HepG2 (cell line): Measurements from ENCODE around the gene BROX.

ENCODE experiments used
- CREBL2 ChIP-seq: sonication (generic); formaldehyde crosslinking; IDR thresholded peaks from 2 replicates; pipeline ENCODE4 v1.8.1; 2023; ENCODE audit warnings: missing genetic modification reagents, mild to moderate bottlenecking, borderline replicate concordance
- CTCF ChIP-seq: sonication (generic); formaldehyde crosslinking; IDR thresholded peaks from 2 replicates; pipeline ENCODE4 v1.5.0; 2020; ENCODE audit warnings: mild to moderate bottlenecking, missing genetic modification reagents, moderate library complexity
- EZH2 ChIP-seq: conservative IDR thresholded peaks from 2 replicates; pipeline ENCODE4 v1.6.1; 2012; ENCODE audit warnings: mild to moderate bottlenecking, low read depth, low read length, moderate library complexity
- GABPA ChIP-seq, 2 experiments: IDR thresholded peaks; 2 replicates each; pipeline ENCODE4 v1.6.1; 2011 to 2016; ENCODE audit warnings: low read depth in 2 of 2, low read length in 1 of 2, missing biosample characterization in 1 of 2, missing genetic modification characterization in 1 of 2
- IRX3 ChIP-seq: sonication (generic); formaldehyde crosslinking; IDR thresholded peaks from 2 replicates; pipeline ENCODE4 v1.8.1; 2023; ENCODE audit warnings: mild to moderate bottlenecking, low read depth, missing genetic modification reagents, borderline replicate concordance
- MED8 ChIP-seq: sonication (generic); formaldehyde crosslinking; IDR thresholded peaks from 2 replicates; pipeline ENCODE4 v1.8.1; 2023; ENCODE audit warnings: mild to moderate bottlenecking, missing genetic modification reagents; ENCODE audit not compliant: insufficient replicate concordance
- NFE2 ChIP-seq: sonication (generic); formaldehyde crosslinking; IDR thresholded peaks from 2 replicates; pipeline ENCODE4 v1.4.0; 2020; ENCODE audit warnings: missing genetic modification reagents
- PBX3 ChIP-seq: sonication (generic); formaldehyde crosslinking; IDR thresholded peaks from 2 replicates; pipeline ENCODE4 v1.8.1; 2023; ENCODE audit warnings: missing genetic modification reagents, inconsistent platforms, borderline replicate concordance
- PHF20 ChIP-seq: sonication (generic); formaldehyde crosslinking; IDR thresholded peaks from 2 replicates; pipeline ENCODE4 v1.5.0; 2020; ENCODE audit warnings: mild to moderate bottlenecking, missing genetic modification reagents
- RAD21 ChIP-seq: fragments of 450-650 bp; formaldehyde crosslinking; IDR thresholded peaks from 2 replicates; pipeline ENCODE4 v1.5.0; 2020; ENCODE audit warnings: mild to moderate bottlenecking
- SYNCRIP ChIP-seq: fragments of 200-400 bp; formaldehyde crosslinking; IDR thresholded peaks from 2 replicates; pipeline ENCODE4 v1.6.1; 2018; ENCODE audit warnings: mild to moderate bottlenecking, low read depth, low read length; ENCODE audit not compliant: insufficient read depth
- ZSCAN20 ChIP-seq: sonication (generic); formaldehyde crosslinking; IDR thresholded peaks from 2 replicates; pipeline ENCODE4 v1.4.0; 2020; ENCODE audit warnings: missing genetic modification reagents, mild to moderate bottlenecking, borderline replicate concordance

GRCh38 chr1:222736972-222737371, 24.6 kb downstream of the BROX start, which contains the start of gene FAM177B:
- no peak for TF ChIP-seq PBX3
- no peak for TF ChIP-seq IRX3 (CRISPR knock-in tag)
- no peak for TF ChIP-seq EZH2
- TF ChIP-seq GABPA (IDR thresholded peaks at IDR 0.05; ENCODE audit: low read depth, low read length), result no peak
- TF ChIP-seq GABPA (CRISPR knock-in tag; IDR thresholded peaks at IDR 0.05; ENCODE audit: low read depth), result no peak
- TF ChIP-seq NFE2 (CRISPR knock-in tag), result no peak
- TF ChIP-seq RAD21 (CRISPR knock-in tag), result no peak
- no peak for TF ChIP-seq CTCF (CRISPR knock-in tag)
- no peak for TF ChIP-seq MED8
- TF ChIP-seq SYNCRIP, result no peak
- TF ChIP-seq CREBL2 (CRISPR knock-in tag), result no peak
- TF ChIP-seq ZSCAN20 (CRISPR knock-in tag), result no peak
- TF ChIP-seq PHF20, result no peak
